Measurements from ENCODE around the gene HCAR3. TPM values are rescaled to one million over a fixed set of nuclear protein-coding genes. Genes with fewer than 3 reads are reported as not detected.
"Not testable (repeated sequence)": the region's sequence is repeated elsewhere in the genome, so short reads cannot be mapped to it uniquely, and the experiment has no call there.

HCAR3 gene
- total RNA-seq, 1 donor from 2014 or later: 6.9 TPM

GRCh38 chr12:122703841-122704240 is 12.8 kb downstream of the HCAR3 start:
- DNase-seq; intact Hi-C loops (cut with DNase I); H3K4me1 ChIP-seq; ATAC-seq; H3K4me3 ChIP-seq; H3K36me3 ChIP-seq; H3K9me3 ChIP-seq; H3K27me3 ChIP-seq (ENCODE audit: low read depth); H3K27ac ChIP-seq: not testable (repeated sequence)

- intact Hi-C loops (cut with DNase I); H3K9me3 ChIP-seq; H3K27me3 ChIP-seq (ENCODE audit: low read depth); H3K36me3 ChIP-seq; H3K4me1 ChIP-seq; H3K27ac ChIP-seq: not testable (repeated sequence)
- DNase-seq: peak; percentile 73
- ATAC-seq: peak; percentile 66 to 79
- peak within 1 kb of the TSS; percentile 8 for H3K4me3 ChIP-seq
Measured at GRCh38 chr12:122702890-122703611, 13.6 kb downstream of the HCAR3 start, which contains the start of gene HCAR2. Gene HCAR2, minus strand, starts transcription at chr12:122703357. Its CDS starts 74 bp downstream, at chr12:122703283.

GRCh38 chr12:122701481-122701880 is 15.1 kb downstream of the HCAR3 start:
- H3K27me3 ChIP-seq (ENCODE audit: low read depth); H3K4me1 ChIP-seq; ATAC-seq; DNase-seq; intact Hi-C loops (cut with DNase I); H3K36me3 ChIP-seq; H3K27ac ChIP-seq; H3K9me3 ChIP-seq: not testable (repeated sequence)
- peak overlapping the region; percentile 7 for H3K4me3 ChIP-seq

GRCh38 chr12:122700038-122700710 is 16.4 kb downstream of the HCAR3 start:
- DNase-seq; intact Hi-C loops (cut with DNase I); H3K4me3 ChIP-seq; H3K36me3 ChIP-seq; H3K27ac ChIP-seq; H3K4me1 ChIP-seq; H3K9me3 ChIP-seq; H3K27me3 ChIP-seq (ENCODE audit: low read depth): not testable (repeated sequence)
- peak; percentile 49 to 62 for ATAC-seq

- H3K4me1 ChIP-seq; DNase-seq; H3K4me3 ChIP-seq; ATAC-seq; H3K36me3 ChIP-seq; H3K9me3 ChIP-seq; H3K27ac ChIP-seq; H3K27me3 ChIP-seq (ENCODE audit: low read depth); intact Hi-C loops (cut with DNase I): not testable (repeated sequence)
Measured at GRCh38 chr12:122696922-122697321, 19.7 kb downstream of the HCAR3 start.

- H3K9me3 ChIP-seq: no peaks in the 10 kb centered on the region
- no peak overlapping the region for H3K27ac ChIP-seq
- no peak for DNase-seq
- TF ChIP-seq CTCF (IDR thresholded peaks at IDR 0.05): no peak
- H3K4me3 ChIP-seq: no peak overlapping the region
- no peak for ATAC-seq
- intact Hi-C loops (cut with DNase I): no loop called here
- H3K36me3 ChIP-seq: no peaks in the 10 kb centered on the region
- H3K27me3 ChIP-seq (ENCODE audit: low read depth): no peaks in the 10 kb centered on the region
- H3K4me1 ChIP-seq: no peaks in the 10 kb centered on the region
Measured at GRCh38 chr12:122691566-122691965, 25.0 kb downstream of the HCAR3 start.

GRCh38 chr12:122688291-122688690 is 28.3 kb downstream of the HCAR3 start:
- H3K9me3 ChIP-seq: no peaks in the 10 kb centered on the region
- H3K27me3 ChIP-seq (ENCODE audit: low read depth): no peaks in the 10 kb centered on the region
- ATAC-seq: peak; percentile 77 to 86
- no peak overlapping the region for H3K4me3 ChIP-seq
- intact Hi-C loops (cut with DNase I): no loop called here
- no peaks in the 10 kb centered on the region for H3K36me3 ChIP-seq
- TF ChIP-seq CTCF (IDR thresholded peaks at IDR 0.05): no peak
- no peak for DNase-seq
- peak overlapping the region; percentile 56 for H3K27ac ChIP-seq
- no peaks in the 10 kb centered on the region for H3K4me1 ChIP-seq

GRCh38 chr12:122687086-122687485 is 29.5 kb downstream of the HCAR3 start:
- H3K27ac ChIP-seq: peak overlapping the region; percentile 56
- H3K9me3 ChIP-seq: no peaks in the 10 kb centered on the region
- DNase-seq (peak; percentile 90), ATAC-seq (peak; percentile 85 to 86)
- no peak overlapping the region for H3K4me3 ChIP-seq
- no peak for TF ChIP-seq CTCF (IDR thresholded peaks at IDR 0.05)
- H3K4me1 ChIP-seq: no peaks in the 10 kb centered on the region
- intact Hi-C loops (cut with DNase I): no loop called here
- H3K27me3 ChIP-seq (ENCODE audit: low read depth): no peaks in the 10 kb centered on the region
- no peaks in the 10 kb centered on the region for H3K36me3 ChIP-seq

All from lower lobe of right lung (tissue), 2 donors.